Skin epidermis (tissue), 12 donors: ENCODE data around the gene GRXCR2.
"Not testable (repeated sequence)": the region's sequence is repeated elsewhere in the genome, so short reads cannot be mapped to it uniquely, and the experiment has no call there.

Source experiments
- H3K27ac ChIP-seq, 21 experiments: fragments of 200-600 bp; sonication (generic) in 11 of 21; one replicate each; pipeline ENCODE4 v1.5.0; 2020; ENCODE audit warnings: mild to moderate bottlenecking in 3 of 21, inconsistent platforms in 2 of 21, moderate library complexity in 2 of 21
- H3K4me3 ChIP-seq, 7 experiments: fragments of 200-600 bp; sonication (generic) in 2 of 7; one replicate each; pipeline ENCODE4 v1.5.0; 2020; ENCODE audit warnings: inconsistent platforms in 2 of 7, mild to moderate bottlenecking in 2 of 7, moderate library complexity in 1 of 7

GRXCR2 gene

GRCh38 chr5:145887976-145888574, 15.3 kb upstream of the GRXCR2 start:
- Histone ChIP-seq H3K27ac (no peak overlapping the region), H3K4me3 (no peak overlapping the region)

GRCh38 chr5:145887217-145887616, 14.4 kb upstream of the GRXCR2 start:
- no peak overlapping the region for H3K27ac ChIP-seq
- no peak overlapping the region for H3K4me3 ChIP-seq

- H3K4me3 ChIP-seq: no peak overlapping the region
- H3K27ac ChIP-seq: no peak overlapping the region
Observed at GRCh38 chr5:145874765-145875164, 2.0 kb upstream of the GRXCR2 start.

- Histone ChIP-seq H3K27ac (no peak overlapping the region), H3K4me3 (no peak overlapping the region)
Observed at GRCh38 chr5:145872486-145872885, 328 bp downstream of the GRXCR2 start.

- no peak overlapping the region for H3K27ac ChIP-seq
- H3K4me3 ChIP-seq: no peak overlapping the region
Observed at GRCh38 chr5:145869753-145870152, 3.1 kb downstream of the GRXCR2 start.

GRCh38 chr5:145867806-145868205, 5.0 kb downstream of the GRXCR2 start:
- no peak overlapping the region for H3K4me3 ChIP-seq

GRCh38 chr5:145864432-145864831, 8.4 kb downstream of the GRXCR2 start:
- H3K4me3 ChIP-seq, H3K27ac ChIP-seq: not testable (repeated sequence)

More at GRCh38 chr5:145867806-145868205, 5.0 kb downstream of the GRXCR2 start:
- H3K27ac ChIP-seq: no peak overlapping the region

GRCh38 chr5:145863003-145863402, 9.8 kb downstream of the GRXCR2 start:
- H3K4me3 ChIP-seq: no peak overlapping the region
- no peak overlapping the region for H3K27ac ChIP-seq

GRCh38 chr5:145859897-145860296, 12.9 kb downstream of the GRXCR2 start:
- Histone ChIP-seq H3K27ac (no peak overlapping the region), H3K4me3 (no peak overlapping the region)

GRCh38 chr5:145859453-145859852, 13.4 kb downstream of the GRXCR2 start:
- Histone ChIP-seq H3K27ac (peak overlapping the region in 1 of 21 experiments; percentile 42), H3K4me3 (no peak overlapping the region)

GRCh38 chr5:145858959-145859358, 13.9 kb downstream of the GRXCR2 start:
- peak overlapping the region in 1 of 21 experiments; percentile 42 for H3K27ac ChIP-seq
- no peak overlapping the region for H3K4me3 ChIP-seq

- Histone ChIP-seq H3K4me3 (peak overlapping the region in 5 of 7 experiments; percentile 10 to 31 (median 24)), H3K27ac (peak overlapping the region in 16 of 21 experiments; percentile 1 to 68 (median 41))
Observed at GRCh38 chr5:145856285-145856818, 16.5 kb downstream of the GRXCR2 start.

GRCh38 chr5:145855763-145856267, 17.0 kb downstream of the GRXCR2 start:
- Histone ChIP-seq H3K27ac (peak overlapping the region in 13 of 21 experiments; percentile 1 to 68 (median 48)), H3K4me3 (peak overlapping the region in 3 of 7 experiments; percentile 15 to 31 (median 26))

- no peak overlapping the region for H3K4me3 ChIP-seq
- H3K27ac ChIP-seq: peak overlapping the region in 1 of 21 experiments; percentile 21
Observed at GRCh38 chr5:145854651-145855258, 18.1 kb downstream of the GRXCR2 start.

- H3K27ac ChIP-seq: no peak overlapping the region
- no peak overlapping the region for H3K4me3 ChIP-seq
Observed at GRCh38 chr5:145853781-145854376, 18.9 kb downstream of the GRXCR2 start.

GRCh38 chr5:145852990-145853389, 19.8 kb downstream of the GRXCR2 start:
- H3K27ac ChIP-seq: no peak overlapping the region

GRCh38 chr5:145848854-145849253, 24.0 kb downstream of the GRXCR2 start:
- Histone ChIP-seq H3K4me3 (no peak overlapping the region), H3K27ac (no peak overlapping the region)

More at GRCh38 chr5:145852990-145853389, 19.8 kb downstream of the GRXCR2 start:
- H3K4me3 ChIP-seq: no peak overlapping the region

- no peak overlapping the region for H3K4me3 ChIP-seq
- H3K27ac ChIP-seq: no peak overlapping the region
Observed at GRCh38 chr5:145847499-145848497, 25.0 kb downstream of the GRXCR2 start.

GRCh38 chr5:145846081-145846480, 26.7 kb downstream of the GRXCR2 start:
- Histone ChIP-seq H3K4me3 (no peak overlapping the region), H3K27ac (no peak overlapping the region)
